HG03025 (cell line): ENCODE results near the gene DMD.

Experiments used
- ATAC-seq: cut with Tn5 transposase; IDR thresholded peaks from one replicate; pipeline ENCODE4 v1.9.1; 2021; ENCODE audit warnings: mild to moderate bottlenecking, moderate library complexity; ENCODE audit not compliant: unreplicated experiment, low FRiP score

Gene DMD

DNA sequence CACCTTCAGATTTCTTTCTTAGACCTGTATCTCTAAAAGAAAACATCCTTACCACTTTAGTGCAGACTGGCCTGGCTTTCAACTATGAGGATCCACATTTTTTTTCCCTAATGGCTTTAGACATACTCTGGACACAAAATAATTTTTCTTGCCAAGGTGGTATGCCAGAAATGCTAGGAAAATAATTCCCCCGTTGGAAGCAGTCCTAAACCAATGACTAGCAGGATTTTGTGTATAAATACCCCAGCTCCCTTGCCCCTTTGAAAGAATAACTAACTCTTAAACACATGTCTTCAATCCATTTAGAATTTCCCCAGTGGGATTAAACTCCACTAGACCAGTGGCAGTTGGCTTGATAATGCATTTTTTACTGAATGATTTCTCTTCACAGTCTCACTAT, 1639.0 kb downstream of the DMD start:
- no peak for ATAC-seq

DNA sequence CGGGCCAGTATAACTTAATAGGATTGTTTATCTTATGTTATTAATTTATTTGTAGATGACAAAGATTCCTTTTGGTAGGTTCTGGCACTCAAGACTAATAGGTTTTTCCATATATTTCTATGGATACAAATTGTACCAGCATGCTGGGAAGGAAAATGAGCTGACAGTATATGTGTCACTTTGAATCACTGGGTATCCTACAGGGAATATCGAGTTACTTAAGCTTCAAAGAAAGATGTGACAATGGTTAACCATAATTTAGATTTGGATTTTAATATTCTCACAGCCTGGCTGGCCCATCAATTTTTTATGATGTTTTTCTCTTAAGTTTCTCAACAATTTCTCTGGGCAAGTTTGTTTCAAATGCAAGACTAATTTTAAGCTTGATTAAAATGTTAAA, 1640.7 kb downstream of the DMD start:
- no peak for ATAC-seq

DNA sequence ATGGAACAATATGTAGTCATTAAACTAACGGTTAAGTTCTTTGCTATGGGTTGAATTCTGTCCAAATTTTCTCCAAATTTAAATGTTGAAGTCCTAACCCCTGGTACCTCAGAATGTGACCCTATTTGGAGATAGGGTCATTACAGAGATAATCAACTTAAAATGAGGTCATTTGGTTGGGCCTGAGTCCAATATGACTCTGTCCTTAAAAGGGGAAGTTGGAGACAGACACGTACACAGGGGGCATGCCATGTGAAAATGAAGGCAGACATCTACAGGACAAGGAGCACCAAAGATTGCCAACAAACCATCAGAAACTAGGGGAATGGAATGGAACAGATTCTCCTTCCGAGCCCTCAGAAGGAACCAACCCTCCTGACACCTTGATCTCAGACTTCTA, 1647.6 kb downstream of the DMD start:
- no peak for ATAC-seq

DNA sequence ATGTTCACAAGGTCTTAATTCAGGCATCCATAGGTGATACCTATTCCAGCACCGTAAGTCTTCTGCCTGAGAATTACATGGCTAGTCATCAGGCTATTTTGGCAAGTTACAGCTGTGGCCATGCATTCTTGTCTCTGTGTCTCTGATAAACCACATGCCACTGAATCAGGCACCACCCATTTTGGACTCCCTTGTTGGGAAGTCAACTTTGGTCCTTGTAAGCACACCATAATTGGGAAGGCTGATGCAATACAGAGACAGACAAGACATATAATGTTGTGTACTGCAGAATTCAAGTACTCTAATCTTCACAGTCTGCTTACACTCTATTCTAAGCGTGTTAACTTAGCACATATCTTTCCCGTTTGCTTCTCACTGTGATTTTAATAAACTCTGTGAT, 1655.8 kb downstream of the DMD start:
- no peak for ATAC-seq

DNA sequence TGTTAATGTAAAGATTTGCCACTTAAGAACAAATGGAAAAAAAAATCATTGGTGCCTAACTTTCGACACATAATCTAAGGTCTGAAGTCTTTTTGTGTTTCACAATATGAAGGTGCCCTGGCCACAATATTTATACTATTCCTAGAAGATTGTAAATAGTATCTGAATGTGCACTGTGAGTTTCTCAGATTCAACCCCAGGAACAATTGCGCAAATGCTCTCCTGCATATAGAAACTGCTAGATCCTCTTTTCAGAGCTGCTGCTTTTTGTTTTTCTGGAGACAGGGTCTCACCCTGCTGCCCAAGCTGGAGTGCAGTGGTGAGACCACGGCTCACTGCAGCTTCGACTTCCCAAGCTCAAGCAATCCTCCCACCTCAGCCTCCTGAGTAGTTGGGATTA, 1659.4 kb downstream of the DMD start:
- ATAC-seq, result no peak

DNA sequence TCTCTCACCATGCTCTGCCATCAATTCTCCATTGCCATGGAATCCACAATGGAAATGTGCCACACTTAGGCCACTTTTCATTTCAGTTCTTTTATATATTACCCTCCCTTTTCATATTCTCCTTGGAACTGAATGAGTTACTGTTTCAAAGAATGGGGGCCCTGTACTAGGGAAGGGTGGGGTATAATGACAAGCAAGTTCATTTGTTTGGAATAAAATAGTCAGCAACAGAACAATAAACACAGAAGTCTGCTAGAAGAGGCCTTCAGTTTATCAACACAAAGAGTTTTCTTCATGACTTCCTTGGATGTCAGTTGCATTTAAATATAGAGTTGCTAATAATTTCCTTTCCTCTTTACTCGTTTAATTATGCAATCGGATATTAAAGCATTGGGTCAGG, 1661.2 kb downstream of the DMD start:
- no peak for ATAC-seq

DNA sequence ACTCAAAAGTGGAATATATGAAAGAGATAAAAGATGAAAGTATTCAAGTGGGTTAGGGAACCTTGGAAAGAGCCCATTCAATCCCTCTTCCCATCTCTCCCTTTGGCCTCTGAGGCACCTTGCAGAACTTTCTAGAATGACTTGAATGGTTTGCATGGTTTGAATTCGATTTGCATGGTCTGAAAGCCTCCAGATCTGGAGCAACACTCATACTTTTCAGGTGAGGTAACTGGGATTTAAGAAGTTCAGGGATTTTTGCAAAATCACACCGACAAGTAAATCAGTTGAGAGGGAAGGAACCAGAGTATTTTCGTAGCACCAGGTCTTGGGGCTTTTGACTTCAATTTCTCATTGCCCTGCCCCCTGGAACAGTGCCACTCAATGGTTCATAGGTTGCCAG, 1663.5 kb downstream of the DMD start:
- no peak for ATAC-seq

DNA sequence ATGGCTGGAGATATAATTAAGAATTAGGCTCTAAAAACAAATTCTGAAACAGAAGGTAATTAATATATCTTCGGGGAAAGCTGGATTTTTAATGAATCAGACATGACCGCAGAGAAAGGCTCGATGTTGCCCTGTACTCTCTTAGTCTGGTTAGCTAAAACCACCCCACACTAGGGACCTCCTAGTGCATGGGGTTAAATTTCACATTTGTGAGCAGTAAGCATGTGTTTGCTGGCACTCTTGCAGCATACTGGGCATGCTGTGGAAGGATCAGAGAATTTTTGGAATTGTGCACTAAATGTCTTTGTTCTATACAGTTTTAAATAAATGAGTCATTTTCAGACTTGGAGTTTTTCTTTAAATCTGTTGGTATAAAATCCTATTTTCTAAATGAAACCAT, 1663.9 kb downstream of the DMD start:
- ATAC-seq, result no peak

DNA sequence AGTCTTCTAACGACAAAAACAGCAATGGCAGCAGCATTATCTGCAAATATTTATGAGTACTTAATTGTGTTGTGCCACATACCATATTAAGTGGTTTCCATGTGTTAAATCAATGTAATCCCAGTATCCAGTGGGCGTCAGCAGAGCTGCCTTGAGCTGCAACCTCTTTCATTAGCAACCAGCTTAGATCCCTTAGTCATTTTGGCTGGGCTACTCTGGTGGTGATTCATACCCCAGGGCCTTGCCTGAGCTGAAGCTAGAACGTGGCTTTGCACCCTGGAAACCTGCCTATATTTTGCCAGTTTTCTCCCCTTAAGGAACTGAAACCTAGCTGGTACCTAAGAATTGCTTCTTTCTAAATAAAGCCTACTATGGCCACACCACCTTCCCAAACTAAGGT, 1665.2 kb downstream of the DMD start:
- ATAC-seq, result no peak

DNA sequence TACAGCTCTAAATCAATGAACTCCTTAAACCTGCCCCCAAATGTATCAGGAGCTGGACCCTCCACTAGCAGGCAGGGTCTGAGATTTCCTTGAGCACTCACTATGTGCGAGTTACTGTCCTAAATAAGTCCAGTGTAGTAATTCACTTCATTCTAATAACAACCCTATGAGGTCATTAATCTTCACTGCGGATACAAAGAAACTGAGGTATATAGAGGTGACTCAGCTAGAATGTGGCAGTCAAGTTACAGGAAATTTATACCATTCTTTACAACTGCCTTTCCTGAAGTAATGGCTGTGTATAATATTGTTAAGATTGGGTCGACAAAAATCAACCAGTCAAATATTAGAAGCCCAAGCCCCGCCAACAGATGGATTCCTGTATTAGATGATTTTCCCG, 1665.6 kb downstream of the DMD start:
- no peak for ATAC-seq

DNA sequence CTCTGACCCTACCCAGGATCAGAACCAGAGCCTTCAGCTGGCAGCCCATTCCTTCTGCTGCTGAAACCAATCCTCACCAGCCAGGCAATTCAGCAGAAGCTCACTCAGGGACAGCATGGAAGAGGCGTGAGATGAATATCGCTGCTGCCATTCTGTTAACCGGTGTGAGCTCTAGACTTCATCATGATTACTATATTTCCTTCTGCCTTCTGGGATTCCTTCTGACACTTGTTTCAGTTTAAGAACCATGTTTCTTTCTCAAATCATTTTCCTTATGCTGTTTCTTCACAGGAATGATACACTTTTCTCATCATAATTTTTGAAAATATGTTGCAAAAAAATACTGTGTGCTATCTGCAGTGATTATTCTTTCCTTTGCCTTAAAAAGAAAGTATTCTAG, 1666.2 kb downstream of the DMD start:
- no peak for ATAC-seq

DNA sequence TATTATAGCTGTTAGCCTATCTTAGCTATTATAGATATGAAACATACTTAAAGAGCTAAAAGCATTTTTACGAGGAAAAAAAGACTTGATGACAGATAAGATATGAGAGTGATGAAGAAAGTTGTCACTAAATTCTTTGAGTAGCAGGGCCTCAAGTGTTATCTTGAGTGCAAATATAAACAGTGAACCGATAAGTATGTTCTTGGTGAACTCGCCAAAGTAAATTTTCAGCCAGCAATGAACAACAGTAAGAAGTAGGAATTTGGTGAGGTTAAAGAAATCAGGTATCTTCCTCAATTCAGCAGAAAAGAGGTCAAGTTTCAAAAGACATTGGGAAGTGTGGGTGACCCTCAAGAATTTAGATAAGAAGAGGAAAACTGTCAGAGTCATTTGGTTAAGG, 1667.7 kb downstream of the DMD start:
- ATAC-seq, result no peak

DNA sequence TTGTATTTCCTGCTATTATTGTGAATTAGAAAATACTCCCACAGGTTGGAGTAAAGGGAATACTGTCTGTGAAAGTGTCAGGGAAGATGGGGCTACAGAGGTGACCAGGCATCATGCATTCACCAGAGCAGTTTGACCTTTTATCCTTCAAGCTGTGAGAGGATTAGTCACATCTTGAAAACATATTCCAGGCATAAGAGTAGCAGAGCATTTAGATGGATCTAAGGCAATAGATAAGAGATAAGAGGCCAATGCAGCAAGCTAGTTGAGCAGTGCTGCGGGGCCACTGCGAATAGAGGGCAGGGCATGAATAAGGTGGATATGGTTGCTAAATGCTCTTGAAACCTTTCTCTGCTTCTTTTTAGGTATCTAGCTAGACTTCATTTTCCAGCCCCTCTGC, 1668.8 kb downstream of the DMD start:
- ATAC-seq, result no peak

DNA sequence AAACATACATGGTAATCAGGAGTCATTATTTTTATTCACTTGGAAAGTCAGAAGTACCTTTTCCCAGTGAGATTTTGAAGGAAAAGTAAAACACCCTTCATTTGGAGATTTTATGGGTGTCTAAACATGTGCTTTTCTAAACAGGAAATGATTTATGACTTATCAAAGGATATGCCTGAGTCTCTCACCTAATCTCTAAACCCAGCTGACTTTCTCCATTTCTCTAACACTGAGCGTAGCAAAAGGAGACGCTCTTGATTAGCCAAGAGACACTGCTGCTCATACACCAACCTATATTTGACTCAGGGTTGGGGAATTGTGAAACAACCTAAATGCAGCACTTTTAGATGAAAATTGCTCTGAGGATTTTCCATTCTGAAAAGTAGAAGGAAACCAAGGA, 1671.0 kb downstream of the DMD start:
- ATAC-seq, result no peak

DNA sequence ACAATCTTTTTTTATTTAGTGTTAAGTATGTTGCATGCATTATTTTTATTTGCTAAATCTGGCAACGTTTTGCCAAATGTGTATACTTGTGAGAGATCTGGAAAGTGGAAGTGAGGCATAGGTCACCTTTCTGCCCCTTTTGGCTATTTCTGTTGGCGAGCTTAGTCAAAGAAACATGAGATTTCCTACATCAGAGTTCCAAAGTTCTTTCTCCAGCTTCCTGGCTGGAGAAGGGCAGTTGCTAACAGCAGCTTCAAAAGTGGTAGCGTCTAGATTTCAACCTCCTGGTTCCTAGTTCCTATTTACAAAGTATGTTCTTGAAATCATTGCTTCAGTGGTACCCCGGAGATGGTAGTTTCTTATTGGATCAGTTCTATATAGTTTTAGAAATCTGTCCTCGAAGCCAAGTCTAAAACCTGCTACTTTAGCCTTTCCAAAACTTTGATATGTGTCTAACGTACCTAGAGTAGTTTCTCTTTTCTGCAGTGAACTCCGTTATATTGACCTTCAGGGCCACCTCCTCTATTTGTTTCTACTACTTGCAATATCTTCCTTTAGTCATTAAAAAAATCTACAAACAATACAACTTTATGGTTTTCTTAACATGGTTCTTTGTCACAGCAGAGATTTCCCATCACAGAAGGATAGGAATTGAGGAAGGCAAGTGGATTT, 1683.8 kb downstream of the DMD start:
- ATAC-seq, result no peak

DNA sequence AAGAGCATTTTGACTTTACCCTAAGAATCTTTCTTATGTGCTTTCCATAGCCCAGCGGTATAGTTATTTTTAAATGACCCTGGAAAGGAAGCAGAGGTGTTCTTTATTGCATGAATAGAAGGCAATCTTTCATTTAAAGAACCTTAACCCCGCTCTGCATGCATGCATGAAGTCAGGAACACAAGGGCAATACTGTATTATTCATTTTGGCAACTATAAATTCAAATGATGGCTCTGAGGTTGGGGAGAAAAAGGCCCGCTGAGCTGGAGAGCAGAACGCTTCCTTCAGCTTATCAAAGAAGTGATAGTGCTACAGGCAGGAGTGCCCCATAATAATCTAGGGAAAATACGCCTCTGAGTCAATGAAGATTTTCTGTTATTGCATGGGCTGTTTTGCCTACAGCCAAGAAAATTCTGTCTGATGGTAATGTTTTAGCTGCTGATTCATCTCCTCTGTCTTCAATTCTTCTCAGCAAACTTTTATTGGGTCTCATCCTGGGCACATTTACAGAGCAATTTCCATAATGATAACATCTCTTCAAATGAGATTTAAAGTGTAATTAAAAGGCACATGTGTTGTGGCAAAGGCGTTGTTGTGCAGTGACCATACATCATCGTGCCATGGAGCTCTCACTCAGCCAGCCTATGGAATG, 1687.3 kb downstream of the DMD start:
- no peak for ATAC-seq

DNA sequence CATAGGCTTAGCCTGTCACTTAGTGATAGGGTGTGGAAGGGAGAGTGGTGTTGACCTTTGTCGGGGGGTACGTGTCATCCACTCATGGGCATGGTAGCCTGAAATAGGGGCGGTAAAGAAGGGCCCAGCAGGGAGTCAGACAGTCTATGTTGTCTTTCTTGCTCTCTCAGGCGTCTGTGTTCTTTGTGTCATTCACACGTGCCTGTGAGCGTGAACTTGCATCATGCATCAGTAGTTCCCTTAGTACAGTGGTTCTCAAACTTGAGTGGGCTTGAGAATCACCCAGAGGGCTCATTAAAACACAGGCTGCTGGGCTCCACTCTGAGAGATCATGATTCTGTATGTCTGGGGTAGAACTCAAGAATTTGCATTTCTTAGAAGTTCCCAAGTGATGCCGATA, 1688.6 kb downstream of the DMD start:
- no peak for ATAC-seq

DNA sequence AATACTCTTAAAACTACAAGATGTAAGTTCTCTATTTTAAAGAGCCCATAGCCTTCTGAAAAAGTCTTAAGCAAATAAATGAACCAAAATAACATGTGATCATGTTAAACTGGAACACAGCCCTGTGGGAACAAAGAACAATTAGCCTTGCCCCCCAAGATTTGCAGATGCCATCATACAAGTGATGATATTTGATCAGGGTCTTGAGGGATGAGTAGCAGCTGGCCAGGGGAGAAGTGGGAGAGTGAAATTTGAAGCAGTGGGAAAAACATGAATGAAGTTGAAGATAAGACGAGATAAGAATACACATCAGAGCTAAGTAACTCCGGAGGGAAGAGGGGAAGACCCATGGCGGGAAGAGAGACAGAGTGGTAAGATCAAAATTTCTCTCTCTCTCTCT, 1689.4 kb downstream of the DMD start:
- no peak for ATAC-seq

DNA sequence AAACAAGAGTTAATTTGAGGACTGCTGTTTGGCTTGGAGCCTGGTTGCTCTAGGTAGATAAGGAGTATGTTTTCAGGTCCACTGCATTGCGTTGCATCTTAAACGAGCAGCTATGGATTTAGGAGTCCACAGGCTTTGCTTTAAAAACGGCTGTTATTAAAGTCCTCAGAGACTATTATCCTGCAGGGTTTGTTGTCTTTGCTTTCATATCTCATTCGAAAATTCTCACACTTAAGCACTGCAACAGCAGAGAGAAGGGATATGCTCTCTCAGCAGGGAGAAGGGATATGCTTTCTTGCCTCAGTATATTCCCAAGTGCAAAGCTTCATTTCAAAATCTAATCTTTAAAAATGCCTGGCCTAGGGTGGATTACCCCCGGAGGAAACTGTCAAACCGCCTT, 1694.8 kb downstream of the DMD start:
- ATAC-seq, result no peak

DNA sequence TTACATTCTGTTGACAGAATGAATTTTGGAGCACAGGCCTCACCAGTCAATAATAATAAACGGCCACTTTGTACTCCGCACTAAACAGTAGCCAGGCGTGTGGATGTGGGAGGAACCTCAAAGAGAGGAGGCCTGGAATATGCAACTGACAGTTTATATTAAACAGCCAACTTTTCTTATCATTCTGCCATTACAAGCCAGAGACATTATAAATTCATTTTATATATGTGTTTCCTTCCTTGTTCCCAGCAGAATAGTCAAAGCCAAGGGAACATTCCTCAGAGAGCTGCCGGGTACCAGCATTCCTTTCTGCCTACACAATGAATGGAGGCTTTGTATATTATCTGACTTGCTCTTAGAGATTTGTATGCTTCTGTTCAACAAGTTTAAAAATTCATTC, 1703.0 kb downstream of the DMD start:
- ATAC-seq, result no peak

DNA sequence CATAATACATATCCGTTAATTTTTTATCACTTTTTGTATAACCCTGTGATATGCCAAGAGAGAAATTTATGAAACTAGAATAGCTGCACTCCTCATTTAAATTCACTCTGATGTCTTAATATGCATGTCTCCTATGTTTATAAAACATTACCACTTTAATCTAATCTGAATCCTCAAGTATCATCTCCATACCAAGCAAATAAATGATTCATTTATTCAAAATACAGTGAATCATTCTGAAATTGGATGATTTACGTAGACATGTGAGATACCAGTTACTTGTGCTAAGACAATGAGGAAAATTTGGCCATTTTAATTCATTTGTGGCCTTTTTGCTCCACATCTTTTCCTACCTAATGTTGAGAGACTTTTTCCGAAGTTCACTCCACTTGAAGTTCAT, 1704.4 kb downstream of the DMD start:
- ATAC-seq, result no peak

DNA sequence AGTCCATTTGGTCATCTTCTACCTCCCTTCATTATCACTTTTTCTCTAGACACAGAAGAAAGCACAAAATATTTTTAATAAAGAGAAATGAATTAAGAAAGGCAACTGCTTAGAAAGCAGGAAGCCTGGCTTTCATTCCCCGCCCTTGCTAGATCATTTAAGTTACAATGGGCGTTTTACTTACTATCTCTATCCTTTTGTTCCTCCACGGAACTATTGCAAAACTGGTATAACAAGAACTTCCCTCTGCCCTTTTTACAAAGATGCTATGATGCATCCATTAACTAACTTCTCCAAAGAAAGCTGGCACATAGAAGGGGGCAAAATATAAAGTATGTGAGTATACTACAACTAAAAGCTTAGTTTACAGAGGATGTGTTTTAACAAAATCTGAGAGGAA, 1705.0 kb downstream of the DMD start:
- ATAC-seq, result no peak

DNA sequence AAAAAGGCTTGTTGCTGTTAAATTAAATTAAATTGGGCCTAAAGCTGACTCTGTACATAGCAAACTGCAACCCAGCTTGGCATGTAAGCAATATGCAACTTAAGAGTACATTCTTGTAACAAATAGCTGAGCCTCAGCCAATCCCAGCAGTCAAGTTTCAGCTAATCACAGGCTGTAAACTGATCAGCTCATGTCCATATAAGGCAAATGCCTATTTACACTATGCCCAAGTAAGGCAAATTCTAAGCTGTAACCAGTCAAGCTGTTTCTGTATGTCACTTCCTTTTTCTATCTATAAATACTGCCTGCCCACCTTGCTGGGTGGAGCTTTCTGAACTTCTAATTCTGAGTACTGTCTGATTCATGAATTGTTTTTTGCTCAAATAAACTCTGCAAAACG, 1710.4 kb downstream of the DMD start:
- no peak for ATAC-seq
